Right renal pelvis (tissue), 4 donors: ENCODE measurements around the gene HECW1. TPM values are rescaled to one million over a fixed set of nuclear protein-coding genes. Genes with fewer than 3 reads are reported as not detected.
"Not testable (repeated sequence)": the region's sequence is repeated elsewhere in the genome, so short reads cannot be mapped to it uniquely, and the experiment has no call there.

Experiments
- DNase-seq, 4 donors: peaks; one replicate each; pipeline ENCODE4 v3.0.0-alpha.2; 2013; ENCODE audit warnings: low read depth in 4 of 4, low spot score in 3 of 4, missing footprints in 1 of 4
- polyA plus RNA-seq, 4 donors: library from polyadenylated mRNA; unstranded; fragments of 120-200 nt; gene quantifications; one replicate each; pipeline ENCODE4 v1.2.1, GENCODE V29; 2013; ENCODE audit not compliant: insufficient read length in 4 of 4

HECW1 gene
- polyA plus RNA-seq, 4 donors, result 5.1 to 7.2 (median 6.9) TPM

- DNase-seq, result no peak
Measured at GRCh38 chr7:43111630-43112458, 603 bp upstream of the HECW1 start.

DNA sequence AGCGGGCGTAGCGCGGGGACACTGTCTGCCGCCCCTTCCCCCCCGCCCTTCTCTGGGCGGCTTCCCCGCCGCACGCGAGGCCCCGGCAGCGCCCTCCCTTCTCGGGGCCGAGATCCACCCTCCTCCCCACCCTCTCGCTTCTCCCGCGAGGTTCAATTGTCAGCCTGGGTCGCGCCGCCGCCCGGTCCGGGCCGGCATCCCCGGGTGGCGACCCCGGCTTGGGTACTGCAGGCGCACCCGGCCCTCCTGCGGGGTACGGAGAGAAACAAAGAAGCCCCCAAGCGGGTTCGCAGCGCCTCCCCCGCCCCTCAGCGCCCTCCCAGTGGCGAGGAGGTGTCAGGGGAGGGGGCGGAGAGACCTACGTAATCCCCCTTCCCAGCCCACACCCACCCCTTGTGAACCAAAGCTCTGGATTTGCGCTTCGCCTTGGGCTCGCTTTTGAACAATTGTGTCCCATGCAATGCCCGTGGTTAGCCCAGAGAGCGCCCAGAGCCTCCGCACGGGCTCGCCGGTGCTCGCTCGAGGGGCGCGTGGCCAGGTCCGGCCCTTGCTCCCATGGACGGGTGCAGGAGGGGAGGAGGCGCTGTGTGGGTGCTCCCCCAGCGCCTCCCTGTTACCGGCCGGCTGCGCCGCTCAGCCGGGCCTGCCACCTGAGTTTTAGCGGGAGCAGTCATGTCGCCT is 634 bp downstream of the HECW1 start:
- DNase-seq, result peak; percentile 54 to 65 (median 58)

- DNase-seq, result no peak
Measured at GRCh38 chr7:43113622-43114457, 1.4 kb downstream of the HECW1 start.

DNA sequence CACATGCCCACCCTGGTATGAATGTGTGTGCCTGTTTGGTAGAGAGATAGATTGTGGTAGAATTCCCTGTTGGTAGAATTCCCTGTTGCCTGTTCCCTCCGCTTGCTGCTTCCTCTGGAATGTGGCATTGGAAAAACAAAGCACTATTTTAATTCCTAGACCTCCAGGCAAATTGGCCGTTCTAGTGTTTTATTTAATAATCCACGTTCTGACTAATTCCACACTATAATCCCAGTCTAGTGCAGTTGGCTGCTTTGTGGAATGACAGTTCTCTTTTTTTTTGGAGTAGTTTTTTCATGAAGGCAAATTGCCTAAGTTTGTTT is 2.0 kb downstream of the HECW1 start:
- DNase-seq, result no peak

GRCh38 chr7:43116451-43116850 is 4.0 kb downstream of the HECW1 start:
- DNase-seq, result no peak

- no peak for DNase-seq
Measured at GRCh38 chr7:43117095-43117494, 4.6 kb downstream of the HECW1 start.

DNA sequence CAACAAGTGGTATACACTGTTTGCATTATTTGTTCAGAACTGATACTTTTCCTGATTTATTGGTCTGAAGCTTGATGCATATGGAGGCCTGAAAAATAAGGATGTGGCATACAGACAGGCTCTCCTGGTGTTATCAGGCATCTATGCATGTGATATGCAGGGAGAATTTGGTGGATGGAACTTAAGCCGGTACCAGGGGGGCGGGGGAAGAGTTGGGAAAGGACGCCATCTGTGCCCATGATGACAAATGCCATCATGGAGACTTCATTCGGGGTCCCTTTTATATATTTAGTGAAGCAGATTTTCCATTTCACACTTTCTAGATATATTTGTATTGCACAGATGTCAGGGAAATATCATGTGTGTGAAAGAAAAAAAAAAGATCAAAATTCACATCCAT is 5.4 kb downstream of the HECW1 start:
- DNase-seq, result no peak

DNA sequence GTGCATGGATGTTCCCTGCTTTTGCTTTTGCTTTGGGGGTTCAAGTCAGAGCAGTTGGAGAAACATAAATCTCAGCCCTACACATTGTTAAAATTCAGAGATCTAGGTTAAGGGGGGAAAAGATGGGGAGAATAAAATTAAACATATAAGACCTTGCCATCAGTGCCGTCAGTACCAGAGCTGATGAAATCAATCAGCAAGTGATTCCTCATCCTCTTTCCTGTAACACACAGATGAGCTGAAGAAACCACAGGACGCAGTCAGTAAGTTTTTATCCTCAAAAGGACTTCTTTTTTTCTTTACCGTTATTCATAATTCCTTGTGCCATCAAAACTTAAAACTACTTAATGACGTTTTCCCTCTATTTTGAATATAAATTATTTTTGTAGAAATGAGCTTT is 5.9 kb downstream of the HECW1 start:
- DNase-seq, result no peak

DNA sequence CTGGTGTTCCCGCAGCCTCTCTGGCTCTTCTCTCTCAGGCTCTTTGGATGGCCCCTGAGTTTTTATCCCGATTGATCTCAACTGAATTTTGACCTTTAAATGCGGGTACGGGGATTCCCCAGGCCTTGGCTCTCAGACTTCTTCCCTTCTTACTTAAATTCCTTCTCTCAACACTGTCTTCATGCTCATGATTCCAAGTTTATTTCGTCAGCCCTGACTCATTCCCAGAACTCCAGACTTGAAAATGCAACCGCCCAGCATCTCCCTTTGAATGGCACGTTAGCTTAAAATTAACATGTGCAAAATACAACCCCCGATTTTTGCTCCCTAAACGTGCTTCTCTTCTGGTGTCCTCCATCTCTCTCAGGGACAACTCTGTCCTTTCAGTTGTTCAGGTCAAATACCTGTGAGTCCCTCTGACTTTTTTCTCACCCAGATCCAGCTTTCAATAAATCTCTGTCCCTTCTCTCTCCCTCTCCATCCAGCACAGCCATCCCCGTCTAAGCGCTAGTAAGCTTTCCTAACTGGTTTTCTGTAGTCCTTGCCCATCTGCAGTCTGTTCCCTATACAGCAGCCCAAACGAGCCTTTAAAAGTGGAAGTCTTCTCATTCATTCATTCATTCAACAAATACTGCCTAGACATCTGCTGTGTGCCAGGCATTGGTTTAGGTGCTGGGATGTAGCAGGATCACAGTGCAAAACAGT is 7.1 kb downstream of the HECW1 start:
- DNase-seq, result no peak

DNA sequence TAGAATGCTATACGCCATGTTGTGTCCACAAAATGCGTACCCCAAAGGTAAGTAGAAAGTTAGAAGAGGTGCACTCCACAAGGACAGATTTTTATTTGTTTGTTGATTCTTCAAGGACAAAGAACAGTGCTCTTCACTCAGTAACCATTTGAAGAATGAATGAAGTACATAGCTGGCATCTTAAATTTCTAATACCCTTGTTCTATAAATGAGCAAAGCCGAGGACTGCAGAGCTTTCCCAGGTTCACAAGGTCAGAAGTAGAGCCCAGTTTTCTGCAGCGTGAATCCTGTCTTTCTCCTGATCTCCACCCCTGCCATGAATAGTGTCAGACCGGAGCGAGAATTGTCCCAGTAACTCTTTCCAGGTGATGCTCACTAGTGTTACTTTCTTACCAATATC is 9.5 kb downstream of the HECW1 start:
- no peak for DNase-seq

- no peak for DNase-seq
Measured at GRCh38 chr7:43123457-43123856, 11.0 kb downstream of the HECW1 start.

GRCh38 chr7:43124388-43124787 is 11.9 kb downstream of the HECW1 start:
- no peak for DNase-seq

DNA sequence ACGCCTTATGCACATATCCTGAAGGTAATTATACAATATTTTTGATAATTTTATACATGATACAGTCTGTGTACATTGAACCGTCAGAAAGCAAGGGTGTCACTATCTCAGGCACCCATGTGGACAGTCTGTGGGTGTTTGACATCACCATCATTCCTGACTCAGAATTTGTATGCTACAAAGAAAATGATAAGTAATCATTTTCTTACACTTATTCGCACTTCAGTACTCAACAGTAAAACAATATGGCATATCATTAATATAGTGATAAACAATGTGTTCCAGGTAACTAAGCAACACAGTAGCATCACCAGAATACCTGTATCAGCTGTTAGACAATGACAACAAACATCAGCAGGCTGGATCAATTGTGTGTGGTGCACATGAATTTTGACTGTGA is 17.9 kb downstream of the HECW1 start:
- DNase-seq, result no peak

GRCh38 chr7:43135129-43135528 is 22.7 kb downstream of the HECW1 start:
- DNase-seq, result no peak

- DNase-seq, result no peak
Measured at GRCh38 chr7:43136064-43136463, 23.6 kb downstream of the HECW1 start.

- DNase-seq, result not testable (repeated sequence)
Measured at GRCh38 chr7:43137121-43137744, 24.8 kb downstream of the HECW1 start.

- no peak for DNase-seq
Measured at GRCh38 chr7:43137811-43138210, 25.4 kb downstream of the HECW1 start.

DNA sequence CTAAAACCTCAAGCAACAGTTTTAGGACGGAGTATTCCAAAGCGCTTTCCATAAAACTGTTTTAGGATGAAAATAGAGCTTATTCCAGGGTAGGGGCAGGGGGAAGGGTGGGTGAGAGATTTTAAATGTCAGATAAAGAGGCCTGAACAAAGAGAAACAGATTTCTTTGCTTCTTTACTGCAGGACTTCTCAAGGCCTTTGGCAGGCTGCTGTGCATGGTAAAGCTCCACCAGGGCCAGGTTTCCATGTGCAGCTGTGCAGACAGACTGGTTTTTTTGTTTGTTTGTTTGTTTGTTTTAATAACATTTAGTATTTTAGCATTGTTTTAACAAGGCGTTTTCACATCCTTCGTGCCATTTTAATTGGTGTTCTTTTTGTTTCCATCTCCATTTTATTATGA is 26.3 kb downstream of the HECW1 start:
- DNase-seq, result no peak

- no peak for DNase-seq
Measured at GRCh38 chr7:43139137-43139536, 26.7 kb downstream of the HECW1 start.

- DNase-seq, result no peak
Measured at GRCh38 chr7:43140186-43140585, 27.7 kb downstream of the HECW1 start.
